Muscle of leg (tissue), 11 donors: ENCODE measurements around the gene DCC. TPM values are rescaled to one million over a fixed set of nuclear protein-coding genes. Genes with fewer than 3 reads are reported as not detected.

Experiments used
- DNase-seq: peaks from one replicate; pipeline ENCODE4 v3.0.0; 2013
- H3K27ac ChIP-seq: one replicate; pipeline ENCODE4 v1.5.1; 2013; ENCODE audit warnings: mild to moderate bottlenecking, low read length, control low read depth
- H3K27me3 ChIP-seq: one replicate; pipeline ENCODE4 v1.6.1; 2013; ENCODE audit warnings: low read length; ENCODE audit not compliant: control insufficient read depth, insufficient read depth
- H3K36me3 ChIP-seq: one replicate; pipeline ENCODE4 v1.6.1; 2013; ENCODE audit warnings: low read length; ENCODE audit not compliant: control insufficient read depth, insufficient read depth
- H3K4me1 ChIP-seq: one replicate; pipeline ENCODE4 v1.6.1; 2013; ENCODE audit warnings: low read length; ENCODE audit not compliant: control insufficient read depth, insufficient read depth
- H3K4me3 ChIP-seq: one replicate; pipeline ENCODE4 v1.5.1; 2013; ENCODE audit warnings: low read length, control low read depth
- H3K9me3 ChIP-seq: replicated peaks from 2 replicates; pipeline ENCODE4 v1.6.1; 2013; ENCODE audit warnings: low read depth, low read length; ENCODE audit not compliant: control insufficient read depth
- WGBS: methylation state at CpG from one replicate; pipeline ENCODE4 v1.1.5; 2013; ENCODE audit warnings: missing lambda C conversion rate; ENCODE audit not compliant: insufficient coverage; 5-methylcytosine and 5-hydroxymethylcytosine counted together
- polyA plus RNA-seq, 8 donors: library from polyadenylated mRNA; unstranded; fragments of 120-200 nt; gene quantifications; one replicate each; pipeline versions ENCODE4 v1.2.1 to v1.2.3, GENCODE V29; 2013; ENCODE audit warnings: inconsistent platforms in 1 of 8, low replicate concordance in 1 of 8; ENCODE audit not compliant: insufficient read length in 8 of 8, insufficient read depth in 1 of 8
- total RNA-seq: library from RNA; stranded (reverse); fragments of 120-200 nt; gene quantifications from one replicate; pipeline ENCODE4 v1.2.4, GENCODE V29; 2013

Gene DCC
- total and polyA plus RNA-seq, 9 donors: 0.06 to 0.46 (median 0.13) TPM

- H3K4me1 ChIP-seq: no peaks in the 10 kb centered on the region
- H3K9me3 ChIP-seq: no peaks in the 10 kb centered on the region
- no peaks in the 10 kb centered on the region for H3K27me3 ChIP-seq
- H3K27ac ChIP-seq: no peak overlapping the region
- DNase-seq: no peak
- H3K36me3 ChIP-seq: no peaks in the 10 kb centered on the region
- no peak overlapping the region for H3K4me3 ChIP-seq
- no CpG with 5 or more reads among the region's 2 CpGs for WGBS
Measured at GRCh38 chr18:52570975-52571374, 231.0 kb downstream of the DCC start.

- Histone ChIP-seq H3K27me3 (no peaks in the 10 kb centered on the region), H3K4me1 (no peaks in the 10 kb centered on the region), H3K4me3 (no peak overlapping the region), H3K9me3 (no peaks in the 10 kb centered on the region), H3K27ac (no peak overlapping the region), H3K36me3 (no peaks in the 10 kb centered on the region)
- no peak for DNase-seq
- WGBS: 29% methylated on average over 4 of the region's 13 CpGs
Measured at GRCh38 chr18:52572036-52573000, 232.3 kb downstream of the DCC start.

GRCh38 chr18:52577795-52578194, 237.8 kb downstream of the DCC start:
- no CpG with 5 or more reads among the region's 3 CpGs for WGBS
- DNase-seq: no peak
- Histone ChIP-seq H3K4me3 (no peak overlapping the region), H3K9me3 (no peaks in the 10 kb centered on the region), H3K36me3 (no peaks in the 10 kb centered on the region), H3K27me3 (no peaks in the 10 kb centered on the region), H3K27ac (no peak overlapping the region), H3K4me1 (no peaks in the 10 kb centered on the region)

GRCh38 chr18:52582061-52582460, 242.1 kb downstream of the DCC start:
- Histone ChIP-seq H3K27me3 (no peaks in the 10 kb centered on the region), H3K27ac (no peak overlapping the region), H3K9me3 (no peaks in the 10 kb centered on the region), H3K36me3 (no peaks in the 10 kb centered on the region), H3K4me3 (no peak overlapping the region), H3K4me1 (no peaks in the 10 kb centered on the region)
- DNase-seq: no peak
- WGBS: no CpG with 5 or more reads among the region's 1 CpG

GRCh38 chr18:52582516-52582915, 242.5 kb downstream of the DCC start:
- no peak overlapping the region for H3K27ac ChIP-seq
- H3K9me3 ChIP-seq: no peaks in the 10 kb centered on the region
- no peak for DNase-seq
- H3K4me1 ChIP-seq: no peaks in the 10 kb centered on the region
- no CpG with 5 or more reads among the region's 1 CpG for WGBS
- no peaks in the 10 kb centered on the region for H3K27me3 ChIP-seq
- no peak overlapping the region for H3K4me3 ChIP-seq
- H3K36me3 ChIP-seq: no peaks in the 10 kb centered on the region

- no peak for DNase-seq
- no peaks in the 10 kb centered on the region for H3K27me3 ChIP-seq
- no peak overlapping the region for H3K27ac ChIP-seq
Measured at GRCh38 chr18:52588931-52589330, 248.9 kb downstream of the DCC start.

GRCh38 chr18:52596748-52597435, 256.9 kb downstream of the DCC start:
- no peak overlapping the region for H3K4me3 ChIP-seq
- H3K4me1 ChIP-seq: no peaks in the 10 kb centered on the region
- WGBS: no CpG with 5 or more reads among the region's 5 CpGs
- H3K9me3 ChIP-seq: peaks cover 2% of the 10 kb centered on the region
- no peak overlapping the region for H3K27ac ChIP-seq
- no peak for DNase-seq
- H3K36me3 ChIP-seq: no peaks in the 10 kb centered on the region
- H3K27me3 ChIP-seq: no peaks in the 10 kb centered on the region

More at GRCh38 chr18:52588931-52589330, 248.9 kb downstream of the DCC start:
- Histone ChIP-seq H3K4me1 (no peaks in the 10 kb centered on the region), H3K36me3 (no peaks in the 10 kb centered on the region), H3K9me3 (peaks cover 2% of the 10 kb centered on the region), H3K4me3 (no peak overlapping the region)

GRCh38 chr18:52598921-52599320, 258.9 kb downstream of the DCC start:
- Histone ChIP-seq H3K27ac (no peak overlapping the region), H3K4me1 (no peaks in the 10 kb centered on the region), H3K27me3 (no peaks in the 10 kb centered on the region), H3K9me3 (no peaks in the 10 kb centered on the region), H3K4me3 (no peak overlapping the region), H3K36me3 (no peaks in the 10 kb centered on the region)
- WGBS: 67% methylated on average over 1 of the region's 2 CpGs
- no peak for DNase-seq

- H3K4me3 ChIP-seq: no peak overlapping the region
- no peaks in the 10 kb centered on the region for H3K27me3 ChIP-seq
- no CpG with 5 or more reads among the region's 1 CpG for WGBS
- no peak overlapping the region for H3K27ac ChIP-seq
- H3K9me3 ChIP-seq: no peaks in the 10 kb centered on the region
- no peak for DNase-seq
- no peaks in the 10 kb centered on the region for H3K36me3 ChIP-seq
- H3K4me1 ChIP-seq: no peaks in the 10 kb centered on the region
Measured at GRCh38 chr18:52602820-52603219, 262.8 kb downstream of the DCC start.

- no peak for DNase-seq
- Histone ChIP-seq H3K27me3 (no peaks in the 10 kb centered on the region), H3K27ac (no peak overlapping the region), H3K4me1 (no peaks in the 10 kb centered on the region), H3K9me3 (no peaks in the 10 kb centered on the region), H3K36me3 (no peaks in the 10 kb centered on the region), H3K4me3 (no peak overlapping the region)
- WGBS: no CpG with 5 or more reads among the region's 3 CpGs
Measured at GRCh38 chr18:52605345-52605744, 265.3 kb downstream of the DCC start.
